DMS 273 treated with DMSO at 0.1 percent for 48 hours (cell line): ENCODE measurements around the gene OR1M1.

Source experiments
- DNase-seq: peaks from one replicate; lab custom pipeline; 2025; lab: John Stamatoyannopoulos, UW

OR1M1 gene

GRCh38 chr19:9075064-9075949 is 11.6 kb upstream of the OR1M1 start:
- DNase-seq = peak; percentile 55

GRCh38 chr19:9076901-9077300 is 10.0 kb upstream of the OR1M1 start:
- DNase-seq = no peak

- DNase-seq = no peak
These were observed 8.2 kb upstream of the OR1M1 start for GRCh38 chr19:9078651-9079050.

- DNase-seq = no peak
These were observed 20.5 kb downstream of the OR1M1 start, which contains the start of gene OR7G2 for GRCh38 chr19:9107375-9107774. Gene OR7G2, minus strand, starts transcription at chr19:9107475. Its CDS starts 4,232 bp downstream, at chr19:9103243.

- DNase-seq = no peak
These were observed 23.1 kb downstream of the OR1M1 start for GRCh38 chr19:9109959-9110358.

- DNase-seq = no peak
These were observed 28.5 kb downstream of the OR1M1 start, which contains the start of gene OR7G1 for GRCh38 chr19:9115307-9115813. Gene OR7G1, minus strand, starts transcription at chr19:9115763. Its CDS starts 0 bp downstream, at chr19:9115763.

- no peak for DNase-seq
These were observed 29.7 kb downstream of the OR1M1 start for GRCh38 chr19:9116547-9116946.

- no peak for DNase-seq
These were observed 40.1 kb downstream of the OR1M1 start, which contains the start of gene OR7G3 for GRCh38 chr19:9126900-9127405. Gene OR7G3, minus strand, starts transcription at chr19:9126950. Its CDS starts 0 bp downstream, at chr19:9126950.

- DNase-seq = no peak
These were observed 41.3 kb downstream of the OR1M1 start for GRCh38 chr19:9128171-9128570.

GRCh38 chr19:9130965-9131364 is 44.1 kb downstream of the OR1M1 start:
- no peak for DNase-seq

- no peak for DNase-seq
These were observed 45.6 kb downstream of the OR1M1 start for GRCh38 chr19:9132422-9132821.

GRCh38 chr19:9139609-9140158 is 52.8 kb downstream of the OR1M1 start:
- DNase-seq = no peak

- peak; percentile 77 for DNase-seq
These were observed 53.5 kb downstream of the OR1M1 start, which contains the start of gene ZNF317 for GRCh38 chr19:9140159-9140874. Gene ZNF317, plus strand, starts transcription at chr19:9140397. Its CDS starts 15,620 bp downstream, at chr19:9156017.

- DNase-seq = no peak
These were observed 58.1 kb downstream of the OR1M1 start for GRCh38 chr19:9144920-9145319.
